ENCODE data around the gene BLNK. TPM values are rescaled to one million over a fixed set of nuclear protein-coding genes. Genes with fewer than 3 reads are reported as not detected.

Gene BLNK
- total and polyA plus RNA-seq, 2 of the 13 experiments (the other 11 are each of a cell fraction or from before 2014, with no cell fraction given) = not detected

DNA sequence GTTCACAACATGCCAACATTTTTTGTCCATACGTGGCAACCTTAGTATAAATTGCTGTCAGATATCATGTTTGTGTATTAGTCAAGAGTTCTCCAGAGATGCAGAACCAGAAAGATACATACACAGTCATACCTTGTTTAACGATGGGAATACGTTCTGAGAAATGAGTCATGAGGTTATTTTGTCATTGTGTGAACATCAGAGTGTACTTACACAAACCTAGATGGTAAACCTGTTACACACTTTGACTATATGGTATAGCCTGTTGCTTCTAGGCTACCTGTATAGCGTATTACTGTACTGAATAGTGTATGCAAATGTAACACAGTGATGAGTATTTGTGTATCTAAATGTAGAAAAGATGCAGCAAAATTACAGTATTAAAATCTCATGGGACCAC lies 118.9 kb downstream of the BLNK start:
- H3K9me3 ChIP-seq (ENCODE audit: low read length) = no peaks in the 10 kb centered on the region
- H3K27ac ChIP-seq (ENCODE audit: extremely low read length, insufficient read depth, low read length) = no peak overlapping the region
- ATAC-seq = no peak
- no peak overlapping the region for H3K4me2 ChIP-seq (ENCODE audit: low read depth, low read length)
- no peak overlapping the region for H3K4me3 ChIP-seq (replicated peaks in 1 of 3; ENCODE audit: insufficient read depth in 1 of 3, low read depth in 2 of 3, low read length in 3 of 3)
- DNase-seq (ENCODE audit: low spot score) = no peak
- no peaks in the 10 kb centered on the region for H4K20me1 ChIP-seq (ENCODE audit: insufficient read depth, low read length)
- CTCF ChIA-PET (ENCODE audit: low intra/inter-chr PET ratio, low total read pairs) = no interaction called here
- FAIRE-seq = no peak
- H3K27me3 ChIP-seq (ENCODE audit: control insufficient read depth in 1 of 2, insufficient read depth in 2 of 2, low read length in 2 of 2) = no peaks in the 10 kb centered on the region
- H3K79me2 ChIP-seq (ENCODE audit: insufficient read depth, low read length) = no peaks in the 10 kb centered on the region
- no peak overlapping the region for H2AFZ ChIP-seq (ENCODE audit: low read length)
- POLR2A ChIA-PET = no interaction called here
- peaks cover 10 to 74% of the 10 kb centered on the region in 2 experiments for H3K36me3 ChIP-seq (replicated peaks in 1 of 2; ENCODE audit: control insufficient read depth in 1 of 2, insufficient read depth in 2 of 2, low read length in 2 of 2)
- H3K9ac ChIP-seq (ENCODE audit: insufficient read depth, low read depth, low read length) = no peak overlapping the region
- intact Hi-C loops (cut with micrococcal nuclease; ENCODE audit: unreplicated experiment) (no loop called here), in situ Hi-C loops (cut with HindIII; ENCODE audit: extremely low pct_ligation_motif_present, low pct_unique_long_range_greater_than_20kb) (no loop called here)
- WGBS (ENCODE audit: low lambda C conversion rate) = 97% methylated on average over 4 of the region's 4 CpGs
- no TSS peak for BruUV-seq (replicated peaks)
- H3K4me1 ChIP-seq (ENCODE audit: insufficient read depth, low read length) = no peaks in the 10 kb centered on the region
- TF ChIP-seq MAFK (conservative IDR thresholded peaks at IDR 0.05 in 1 of 2, IDR thresholded peaks at IDR 0.05 in 1 of 2; ENCODE audit: low read length in 2 of 2) (no peak), NFKB2 (CRISPR knock-in tag; IDR thresholded peaks at IDR 0.05; ENCODE audit: borderline replicate concordance) (no peak), TEAD3 (CRISPR knock-in tag; optimal IDR thresholded peaks at IDR 0.05; ENCODE audit: borderline replicate concordance) (no peak), ZMYM4 (CRISPR knock-in tag; IDR thresholded peaks at IDR 0.05) (no peak), RXRA (CRISPR knock-in tag; IDR thresholded peaks at IDR 0.05) (no peak), ZNF878 (CRISPR knock-in tag; IDR thresholded peaks at IDR 0.05) (no peak), FOXA3 (CRISPR knock-in tag; IDR thresholded peaks at IDR 0.05) (no peak)
- TF ChIP-seq, protein P1, sequence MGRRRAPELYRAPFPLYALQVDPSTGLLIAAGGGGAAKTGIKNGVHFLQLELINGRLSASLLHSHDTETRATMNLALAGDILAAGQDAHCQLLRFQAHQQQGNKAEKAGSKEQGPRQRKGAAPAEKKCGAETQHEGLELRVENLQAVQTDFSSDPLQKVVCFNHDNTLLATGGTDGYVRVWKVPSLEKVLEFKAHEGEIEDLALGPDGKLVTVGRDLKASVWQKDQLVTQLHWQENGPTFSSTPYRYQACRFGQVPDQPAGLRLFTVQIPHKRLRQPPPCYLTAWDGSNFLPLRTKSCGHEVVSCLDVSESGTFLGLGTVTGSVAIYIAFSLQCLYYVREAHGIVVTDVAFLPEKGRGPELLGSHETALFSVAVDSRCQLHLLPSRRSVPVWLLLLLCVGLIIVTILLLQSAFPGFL (CRISPR knock-in tag; IDR thresholded peaks at IDR 0.05) = no peak
- TF ChIP-seq, protein P2, sequence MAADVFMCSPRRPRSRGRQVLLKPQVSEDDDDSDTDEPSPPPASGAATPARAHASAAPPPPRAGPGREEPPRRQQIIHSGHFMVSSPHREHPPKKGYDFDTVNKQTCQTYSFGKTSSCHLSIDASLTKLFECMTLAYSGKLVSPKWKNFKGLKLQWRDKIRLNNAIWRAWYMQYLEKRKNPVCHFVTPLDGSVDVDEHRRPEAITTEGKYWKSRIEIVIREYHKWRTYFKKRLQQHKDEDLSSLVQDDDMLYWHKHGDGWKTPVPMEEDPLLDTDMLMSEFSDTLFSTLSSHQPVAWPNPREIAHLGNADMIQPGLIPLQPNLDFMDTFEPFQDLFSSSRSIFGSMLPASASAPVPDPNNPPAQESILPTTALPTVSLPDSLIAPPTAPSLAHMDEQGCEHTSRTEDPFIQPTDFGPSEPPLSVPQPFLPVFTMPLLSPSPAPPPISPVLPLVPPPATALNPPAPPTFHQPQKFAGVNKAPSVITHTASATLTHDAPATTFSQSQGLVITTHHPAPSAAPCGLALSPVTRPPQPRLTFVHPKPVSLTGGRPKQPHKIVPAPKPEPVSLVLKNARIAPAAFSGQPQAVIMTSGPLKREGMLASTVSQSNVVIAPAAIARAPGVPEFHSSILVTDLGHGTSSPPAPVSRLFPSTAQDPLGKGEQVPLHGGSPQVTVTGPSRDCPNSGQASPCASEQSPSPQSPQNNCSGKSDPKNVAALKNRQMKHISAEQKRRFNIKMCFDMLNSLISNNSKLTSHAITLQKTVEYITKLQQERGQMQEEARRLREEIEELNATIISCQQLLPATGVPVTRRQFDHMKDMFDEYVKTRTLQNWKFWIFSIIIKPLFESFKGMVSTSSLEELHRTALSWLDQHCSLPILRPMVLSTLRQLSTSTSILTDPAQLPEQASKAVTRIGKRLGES (CRISPR knock-in tag; IDR thresholded peaks at IDR 0.05; ENCODE audit: borderline replicate concordance) = no peak
- TF ChIP-seq, protein P3, sequence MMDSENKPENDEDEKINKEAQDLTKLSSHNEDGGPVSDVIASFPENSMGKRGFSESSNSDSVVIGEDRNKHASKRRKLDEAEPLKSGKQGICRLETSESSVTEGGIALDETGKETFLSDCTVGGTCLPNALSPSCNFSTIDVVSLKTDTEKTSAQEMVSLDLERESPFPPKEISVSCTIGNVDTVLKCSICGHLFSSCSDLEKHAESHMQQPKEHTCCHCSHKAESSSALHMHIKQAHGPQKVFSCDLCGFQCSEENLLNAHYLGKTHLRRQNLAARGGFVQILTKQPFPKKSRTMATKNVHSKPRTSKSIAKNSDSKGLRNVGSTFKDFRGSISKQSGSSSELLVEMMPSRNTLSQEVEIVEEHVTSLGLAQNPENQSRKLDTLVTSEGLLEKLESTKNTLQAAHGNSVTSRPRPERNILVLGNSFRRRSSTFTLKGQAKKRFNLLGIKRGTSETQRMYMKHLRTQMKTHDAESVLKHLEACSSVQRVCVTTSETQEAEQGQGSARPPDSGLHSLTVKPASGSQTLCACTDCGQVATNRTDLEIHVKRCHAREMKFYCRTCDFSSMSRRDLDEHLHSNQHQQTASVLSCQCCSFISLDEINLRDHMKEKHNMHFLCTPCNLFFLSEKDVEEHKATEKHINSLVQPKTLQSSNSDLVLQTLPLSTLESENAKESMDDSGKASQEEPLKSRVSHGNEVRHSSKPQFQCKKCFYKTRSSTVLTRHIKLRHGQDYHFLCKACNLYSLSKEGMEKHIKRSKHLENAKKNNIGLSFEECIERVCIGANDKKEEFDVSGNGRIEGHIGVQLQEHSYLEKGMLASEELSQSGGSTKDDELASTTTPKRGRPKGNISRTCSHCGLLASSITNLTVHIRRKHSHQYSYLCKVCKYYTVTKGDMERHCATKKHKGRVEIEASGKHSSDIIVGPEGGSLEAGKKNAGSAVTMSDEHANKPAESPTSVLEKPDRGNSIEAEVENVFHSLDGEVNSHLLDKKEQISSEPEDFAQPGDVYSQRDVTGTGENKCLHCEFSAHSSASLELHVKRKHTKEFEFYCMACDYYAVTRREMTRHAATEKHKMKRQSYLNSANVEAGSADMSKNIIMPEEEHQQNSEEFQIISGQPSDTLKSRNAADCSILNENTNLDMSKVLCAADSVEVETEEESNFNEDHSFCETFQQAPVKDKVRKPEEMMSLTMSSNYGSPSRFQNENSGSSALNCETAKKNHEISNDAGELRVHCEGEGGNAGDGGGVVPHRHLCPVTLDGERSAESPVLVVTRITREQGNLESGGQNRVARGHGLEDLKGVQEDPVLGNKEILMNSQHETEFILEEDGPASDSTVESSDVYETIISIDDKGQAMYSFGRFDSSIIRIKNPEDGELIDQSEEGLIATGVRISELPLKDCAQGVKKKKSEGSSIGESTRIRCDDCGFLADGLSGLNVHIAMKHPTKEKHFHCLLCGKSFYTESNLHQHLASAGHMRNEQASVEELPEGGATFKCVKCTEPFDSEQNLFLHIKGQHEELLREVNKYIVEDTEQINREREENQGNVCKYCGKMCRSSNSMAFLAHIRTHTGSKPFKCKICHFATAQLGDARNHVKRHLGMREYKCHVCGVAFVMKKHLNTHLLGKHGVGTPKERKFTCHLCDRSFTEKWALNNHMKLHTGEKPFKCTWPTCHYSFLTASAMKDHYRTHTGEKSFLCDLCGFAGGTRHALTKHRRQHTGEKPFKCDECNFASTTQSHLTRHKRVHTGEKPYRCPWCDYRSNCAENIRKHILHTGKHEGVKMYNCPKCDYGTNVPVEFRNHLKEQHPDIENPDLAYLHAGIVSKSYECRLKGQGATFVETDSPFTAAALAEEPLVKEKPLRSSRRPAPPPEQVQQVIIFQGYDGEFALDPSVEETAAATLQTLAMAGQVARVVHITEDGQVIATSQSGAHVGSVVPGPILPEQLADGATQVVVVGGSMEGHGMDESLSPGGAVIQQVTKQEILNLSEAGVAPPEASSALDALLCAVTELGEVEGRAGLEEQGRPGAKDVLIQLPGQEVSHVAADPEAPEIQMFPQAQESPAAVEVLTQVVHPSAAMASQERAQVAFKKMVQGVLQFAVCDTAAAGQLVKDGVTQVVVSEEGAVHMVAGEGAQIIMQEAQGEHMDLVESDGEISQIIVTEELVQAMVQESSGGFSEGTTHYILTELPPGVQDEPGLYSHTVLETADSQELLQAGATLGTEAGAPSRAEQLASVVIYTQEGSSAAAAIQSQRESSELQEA (CRISPR knock-in tag; IDR thresholded peaks at IDR 0.05; ENCODE audit: not compliant biosample characterization) = no peak
- TF ChIP-seq, protein P4, sequence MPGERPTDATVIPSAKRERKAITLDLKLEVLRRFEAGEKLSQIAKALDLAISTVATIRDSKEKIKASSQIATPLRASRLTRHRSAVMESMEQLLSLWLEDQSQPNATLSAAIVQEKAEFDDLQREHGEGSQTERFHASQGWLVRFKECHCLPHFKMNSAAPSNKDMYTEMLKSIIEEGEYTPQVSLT (CRISPR knock-in tag; IDR thresholded peaks at IDR 0.05; ENCODE audit: borderline replicate concordance, low read depth) = no peak
